CD4-positive, alpha-beta T cell (primary cell): ENCODE data around the gene MRPS31. TPM values are rescaled to one million over a fixed set of nuclear protein-coding genes. Genes with fewer than 3 reads are reported as not detected.

Experiments used
- ATAC-seq: fragments of 200-7000 bp; cut with Tn5 transposase; one replicate; pipeline ENCODE4 v1.10.0; 2022; ENCODE audit warnings: mild to moderate bottlenecking; ENCODE audit not compliant: poor library complexity
- CTCF ChIA-PET: fragments of 350-600 bp; sonication (Branson Sonifier 250); formaldehyde crosslinking; loops from one replicate; lab custom pipeline; 2021; ENCODE audit warnings: antibody characterized with exemption, inconsistent platforms; lab: Charles Lee
- POLR2A ChIA-PET: fragments of 350-600 bp; sonication (Branson Sonifier 250); formaldehyde crosslinking; loops from one replicate; lab custom pipeline; 2021; ENCODE audit warnings: antibody characterized with exemption, inconsistent platforms; lab: Charles Lee
- DNase-seq, 14 experiments: peaks; one replicate each; pipeline ENCODE4 v3.0.0-alpha.2; 2013 to 2020; ENCODE audit warnings: mixed read lengths in 2 of 14
- H3K27ac ChIP-seq, 2 donors: one replicate each; pipeline versions ENCODE4 v1.5.1 to v1.7.0; 2013; ENCODE audit warnings: low read length in 2 of 2, low read depth in 1 of 2, mild to moderate bottlenecking in 1 of 2
- H3K27me3 ChIP-seq, 2 experiments: 1 replicate in 1 of 2; 2 replicates in 1 of 2; pipeline versions ENCODE4 v1.6.1 to v1.7.0; 2013; ENCODE audit warnings: low read length in 2 of 2, control low read depth in 1 of 2, mild to moderate bottlenecking in 1 of 2, moderate library complexity in 1 of 2; ENCODE audit not compliant: insufficient read depth in 2 of 2, control insufficient read depth in 1 of 2
- H3K36me3 ChIP-seq: one replicate; pipeline ENCODE4 v1.6.1; 2013; ENCODE audit warnings: low read length, control low read depth; ENCODE audit not compliant: insufficient read depth
- H3K4me1 ChIP-seq: one replicate; pipeline ENCODE4 v1.6.1; 2013; ENCODE audit warnings: low read length, control low read depth; ENCODE audit not compliant: insufficient read depth
- H3K4me3 ChIP-seq: one replicate; pipeline ENCODE4 v1.5.1; 2013; ENCODE audit warnings: mild to moderate bottlenecking, low read length, moderate library complexity
- H3K9me3 ChIP-seq, 2 experiments: 1 replicate in 1 of 2; 2 replicates in 1 of 2; pipeline versions ENCODE4 v1.6.1 to v1.7.0; 2013; ENCODE audit warnings: low read length in 2 of 2, mild to moderate bottlenecking in 2 of 2, control low read depth in 1 of 2, moderate library complexity in 1 of 2; ENCODE audit not compliant: control insufficient read depth in 1 of 2, insufficient read depth in 1 of 2
- H3K27ac Mint-ChIP-seq: one replicate; pipeline ENCODE4 v1.8.0; 2020; ENCODE audit warnings: mixed read lengths
- H3K27me3 Mint-ChIP-seq: one replicate; pipeline ENCODE4 v1.8.0; 2021; ENCODE audit warnings: mixed read lengths
- H3K36me3 Mint-ChIP-seq: one replicate; pipeline ENCODE4 v1.8.0; 2021; ENCODE audit warnings: low read depth, mixed read lengths
- H3K4me1 Mint-ChIP-seq: one replicate; pipeline ENCODE4 v1.8.0; 2021; ENCODE audit warnings: low read depth, mixed read lengths
- H3K4me3 Mint-ChIP-seq: one replicate; pipeline ENCODE4 v1.8.0; 2020; ENCODE audit warnings: mild to moderate bottlenecking, mixed read lengths
- H3K9me3 Mint-ChIP-seq: one replicate; pipeline ENCODE4 v1.8.0; 2020; ENCODE audit warnings: mixed read lengths
- CTCF ChIP-seq: fragments of 200-600 bp; IDR thresholded peaks from one replicate; pipeline ENCODE4 v1.8.0; 2022; ENCODE audit warnings: antibody characterized with exemption, mild to moderate bottlenecking
- intact Hi-C, 2 experiments: fragments of 100-400 bp; cut with DNase I in 1 of 2; cut with micrococcal nuclease in 1 of 2; formaldehyde crosslinking; loops; one replicate each; pipeline versions ENCODE4 v1.15.1 to v1.9.0; 2023 to 2025; cut with DNase I, micrococcal nuclease
- polyA plus RNA-seq, 2 donors: library from polyadenylated mRNA; unstranded; fragments of 120-200 nt; gene quantifications; one replicate each; pipeline ENCODE4 v1.2.1, GENCODE V29; 2013
- total RNA-seq, 174 experiments: library from RNA in 2 of 174; stranded (reverse) in 2 of 174; gene quantifications; one replicate each; pipeline ENCODE4 v1.2.3 and lab custom pipeline; 2021 to 2026

Gene MRPS31
- total RNA-seq (1 to 10 TPM; 8.3 to 9.5 TPM), total RNA-seq (lab: John Stamatoyannopoulos, UW) (13.9 to 74.0 (median 34.6) reads per million in 172 experiments)
- 30.7 TPM for polyA plus RNA-seq (2013, experiment 1 of 2)
- polyA plus RNA-seq (2013, experiment 2 of 2), result 35.1 TPM

GRCh38 chr13:40770934-40771618, at the start of gene MRPS31:
Gene MRPS31, minus strand, starts transcription at chr13:40771190. Its CDS starts 54 bp downstream, at chr13:40771136.
- TF ChIP-seq CTCF, result peak; percentile 16
- DNase-seq (peak; percentile 87 to 96 (median 94)), ATAC-seq (peak; percentile 92)
- Mint-ChIP-seq H3K4me3 (peak within 1 kb of the TSS; percentile 98), H3K27me3 (no peaks in the 10 kb centered on the region), H3K36me3 (peaks cover 19% of the 10 kb centered on the region), H3K9me3 (no peaks in the 10 kb centered on the region), H3K4me1 (peaks cover 29% of the 10 kb centered on the region), H3K27ac (peak within 1 kb of the TSS; percentile 95)
- Histone ChIP-seq H3K4me3 (peak within 1 kb of the TSS; percentile 90), H3K27ac (peak within 1 kb of the TSS; percentile 75 to 81), H3K27me3 (no peaks in the 10 kb centered on the region), H3K9me3 (no peaks in the 10 kb centered on the region), H3K4me1 (peaks cover 26% of the 10 kb centered on the region), H3K36me3 (peaks cover 9% of the 10 kb centered on the region)
- intact Hi-C loops, result loop anchor here (2.0 to 10.0 kb wide), 6 partner anchors 18 to 1086 kb away; partner anchors contain the start of genes KBTBD7 (in 1 of the 2), MTRF1 (in 1 of the 2), SLC25A15 (in 1 of the 2) and WBP4 (in 1 of the 2)
- ChIA-PET POLR2A (interaction anchor here (0.8 to 1.9 kb wide), 10 partner anchors 9 to 247 kb away, joined by 3 to 8 read pairs (median 5); partner anchors contain the start of gene SLC25A15), CTCF (interaction anchor here (0.7 to 1.2 kb wide), 3 partner anchors 12 to 340 kb away, joined by 3 to 6 read pairs (median 5); partner anchors contain the start of gene SLC25A15)

GRCh38 chr13:40819797-40820315, 48.9 kb upstream of the MRPS31 start:
- H3K9me3 Mint-ChIP-seq, result peaks cover 5% of the 10 kb centered on the region
- no peak overlapping the region for H3K27ac Mint-ChIP-seq
- Histone ChIP-seq H3K27me3 (no peaks in the 10 kb centered on the region), H3K9me3 (peaks cover 4 to 10% of the 10 kb centered on the region in 2 experiments), H3K4me3 (no peak overlapping the region), H3K36me3 (no peaks in the 10 kb centered on the region), H3K27ac (no peak overlapping the region), H3K4me1 (no peaks in the 10 kb centered on the region)
- peaks cover 4% of the 10 kb centered on the region for H3K4me1 Mint-ChIP-seq
- DNase-seq (no peak), ATAC-seq (no peak)
- CTCF ChIA-PET, result no interaction called here
- no peak overlapping the region for H3K4me3 Mint-ChIP-seq
- no peaks in the 10 kb centered on the region for H3K27me3 Mint-ChIP-seq
- no peak for TF ChIP-seq CTCF
- intact Hi-C loops, result no loop called here
- peaks cover 40% of the 10 kb centered on the region for H3K36me3 Mint-ChIP-seq
- POLR2A ChIA-PET, result no interaction called here

GRCh38 chr13:40818926-40819325, 47.9 kb upstream of the MRPS31 start:
- no peaks in the 10 kb centered on the region for H3K4me1 ChIP-seq
- Mint-ChIP-seq H3K27ac (no peak overlapping the region), H3K36me3 (peaks cover 47% of the 10 kb centered on the region), H3K4me3 (no peak overlapping the region), H3K9me3 (peaks cover 5% of the 10 kb centered on the region), H3K4me1 (peaks cover 4% of the 10 kb centered on the region), H3K27me3 (no peaks in the 10 kb centered on the region)
- CTCF ChIA-PET, result no interaction called here
- H3K27me3 ChIP-seq, result no peaks in the 10 kb centered on the region
- DNase-seq, result no peak
- no peak overlapping the region for H3K4me3 ChIP-seq
- no peak overlapping the region for H3K27ac ChIP-seq
- intact Hi-C loops, result no loop called here
- H3K9me3 ChIP-seq, result peaks cover 6 to 10% of the 10 kb centered on the region in 2 experiments
- TF ChIP-seq CTCF, result no peak
- POLR2A ChIA-PET, result no interaction called here
- ATAC-seq, result no peak
- H3K36me3 ChIP-seq, result no peaks in the 10 kb centered on the region
